Measurements from ENCODE around the gene CYP39A1. TPM values are rescaled to one million over a fixed set of nuclear protein-coding genes. Genes with fewer than 3 reads are reported as not detected.

The CYP39A1 gene
- total and polyA plus RNA-seq, 2 experiments from 2014 or later: 5.2 to 9.2 TPM

DNA sequence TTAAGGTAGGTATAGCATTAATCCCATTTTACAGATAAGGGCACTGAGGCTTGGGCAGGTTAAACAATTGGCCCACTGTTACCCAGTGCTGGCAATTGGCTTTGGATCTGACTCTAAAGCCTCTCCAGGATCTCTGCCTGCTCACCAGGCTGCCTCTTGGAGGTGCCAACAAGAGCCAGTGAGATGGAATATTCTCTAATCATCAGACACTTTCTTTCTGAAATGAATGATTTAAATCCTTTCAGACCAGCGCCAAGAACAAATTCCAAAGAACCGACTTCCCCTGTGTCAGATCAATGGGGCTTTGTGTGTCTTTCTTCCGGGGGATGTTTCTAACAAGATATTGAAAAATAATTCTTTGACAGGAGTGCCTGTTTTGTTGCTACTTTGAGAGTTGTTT is 23.6 kb downstream of the CYP39A1 start:
- Histone ChIP-seq H3K9me2 (replicated peaks; ENCODE audit: insufficient read depth) (no peaks in the 10 kb centered on the region), H3K27ac (no peak overlapping the region), H3K36me3 (replicated peaks; ENCODE audit: insufficient read depth, low read depth) (no peaks in the 10 kb centered on the region), H4K20me1 (ENCODE audit: insufficient read depth, poor library complexity, severe bottlenecking) (no peaks in the 10 kb centered on the region), H3K4me2 (no peak overlapping the region), H3K4me1 (ENCODE audit: insufficient read depth) (no peaks in the 10 kb centered on the region), H3K27me3 (no peaks in the 10 kb centered on the region), H3K9me3 (ENCODE audit: low read depth) (no peaks in the 10 kb centered on the region), H2AFZ (no peak overlapping the region), H3K4me3 (no peak overlapping the region), H3K79me2 (no peaks in the 10 kb centered on the region)
- 89% methylated on average over 3 of the region's 3 CpGs for WGBS (ENCODE audit: low lambda C conversion rate, missing lambda C conversion rate)
- no peak for TF ChIP-seq EZH2 (IDR thresholded peaks at IDR 0.05; ENCODE audit: borderline replicate concordance)
- TF ChIP-seq EZH2phosphoT487 (IDR thresholded peaks at IDR 0.05; ENCODE audit: low read depth, severe bottlenecking, unreplicated experiment): no peak
- TF ChIP-seq CTCF (IDR thresholded peaks at IDR 0.05; ENCODE audit: poor library complexity): no peak
- no peak for DNase-seq (ENCODE audit: low spot score)

DNA sequence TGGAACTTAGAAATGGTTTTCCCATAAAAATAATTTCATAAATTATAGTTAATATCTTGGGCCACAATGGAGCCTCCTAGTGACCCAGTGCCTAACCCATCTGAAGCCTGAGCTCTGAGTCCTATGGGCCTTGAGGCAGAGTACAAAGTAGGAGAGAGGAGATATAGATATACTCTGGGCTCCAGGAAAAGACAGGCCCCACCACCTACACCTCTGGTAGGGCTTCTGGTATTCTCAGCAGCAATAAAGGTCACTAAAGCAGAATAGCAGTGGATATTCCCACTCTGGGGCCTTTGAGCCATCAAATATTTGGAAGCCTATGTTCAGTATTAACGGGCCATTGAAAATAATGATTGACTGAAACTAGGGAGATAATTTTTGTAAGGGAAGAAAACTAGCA is 24.1 kb downstream of the CYP39A1 start:
- no peak for DNase-seq (ENCODE audit: low spot score)
- H3K27ac ChIP-seq: no peak overlapping the region
- H3K4me3 ChIP-seq: no peak overlapping the region
- H4K20me1 ChIP-seq (ENCODE audit: insufficient read depth, poor library complexity, severe bottlenecking): no peaks in the 10 kb centered on the region
- H3K4me1 ChIP-seq (ENCODE audit: insufficient read depth): no peaks in the 10 kb centered on the region
- WGBS (ENCODE audit: low lambda C conversion rate, missing lambda C conversion rate): 84% methylated on average over 1 of the region's 1 CpG
- TF ChIP-seq EZH2phosphoT487 (IDR thresholded peaks at IDR 0.05; ENCODE audit: low read depth, severe bottlenecking, unreplicated experiment) (no peak), CTCF (IDR thresholded peaks at IDR 0.05; ENCODE audit: poor library complexity) (no peak), EZH2 (IDR thresholded peaks at IDR 0.05; ENCODE audit: borderline replicate concordance) (no peak)
- H3K79me2 ChIP-seq: no peaks in the 10 kb centered on the region
- H2AFZ ChIP-seq: no peak overlapping the region
- H3K4me2 ChIP-seq: no peak overlapping the region
- no peaks in the 10 kb centered on the region for H3K9me3 ChIP-seq (ENCODE audit: low read depth)
- no peaks in the 10 kb centered on the region for H3K9me2 ChIP-seq (replicated peaks; ENCODE audit: insufficient read depth)
- no peaks in the 10 kb centered on the region for H3K36me3 ChIP-seq (replicated peaks; ENCODE audit: insufficient read depth, low read depth)
- no peaks in the 10 kb centered on the region for H3K27me3 ChIP-seq

DNA sequence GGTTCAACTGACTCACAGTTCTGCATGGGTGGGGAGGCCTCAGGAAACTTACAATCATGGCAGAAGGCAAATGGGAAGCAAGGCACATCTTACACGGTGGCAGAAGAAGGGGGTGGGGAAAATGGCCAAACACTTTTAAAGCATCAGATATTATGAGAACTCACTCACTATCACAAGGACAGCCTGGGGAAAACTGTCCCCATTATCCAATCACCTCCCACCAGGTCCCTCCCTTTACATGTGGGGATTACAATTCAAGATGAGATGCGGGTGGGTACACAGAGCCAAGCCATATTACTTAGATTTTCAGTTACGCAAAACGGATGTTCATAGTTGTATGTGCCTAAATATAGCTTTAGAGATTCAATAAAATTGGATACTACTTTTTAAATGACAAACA is 25.6 kb downstream of the CYP39A1 start:
- Histone ChIP-seq H3K79me2 (no peaks in the 10 kb centered on the region), H3K27me3 (no peaks in the 10 kb centered on the region), H3K4me3 (no peak overlapping the region), H3K9me3 (ENCODE audit: low read depth) (no peaks in the 10 kb centered on the region), H3K4me1 (ENCODE audit: insufficient read depth) (no peaks in the 10 kb centered on the region), H3K4me2 (no peak overlapping the region), H3K9me2 (replicated peaks; ENCODE audit: insufficient read depth) (no peaks in the 10 kb centered on the region), H4K20me1 (ENCODE audit: insufficient read depth, poor library complexity, severe bottlenecking) (no peaks in the 10 kb centered on the region), H2AFZ (no peak overlapping the region), H3K36me3 (replicated peaks; ENCODE audit: insufficient read depth, low read depth) (no peaks in the 10 kb centered on the region), H3K27ac (no peak overlapping the region)
- TF ChIP-seq CTCF (IDR thresholded peaks at IDR 0.05; ENCODE audit: poor library complexity): no peak
- TF ChIP-seq EZH2 (IDR thresholded peaks at IDR 0.05; ENCODE audit: borderline replicate concordance): no peak
- no peak for TF ChIP-seq EZH2phosphoT487 (IDR thresholded peaks at IDR 0.05; ENCODE audit: low read depth, severe bottlenecking, unreplicated experiment)
- WGBS (ENCODE audit: low lambda C conversion rate, missing lambda C conversion rate): 88% methylated on average over 4 of the region's 4 CpGs
- no peak for DNase-seq (ENCODE audit: low spot score)

Measured in hepatocyte (in vitro differentiated cells).